Esophagus muscularis mucosa (tissue), 4 donors: Measurements from ENCODE around the gene LPAR3.

ENCODE experiments used
- EP300 ChIP-seq: sonication (generic); formaldehyde crosslinking; IDR thresholded peaks from one replicate; pipeline ENCODE4 v1.6.1; 2017; ENCODE audit warnings: antibody characterized with exemption
- POLR2A ChIP-seq: fragments of 450-650 bp; IDR thresholded peaks from one replicate; pipeline ENCODE4 v1.6.1; 2017; ENCODE audit warnings: antibody characterized with exemption, moderate library complexity, mild to moderate bottlenecking, low read depth
- TF ChIP-seq, protein P1 (sequence below), 3 experiments: fragments of 200-600 bp in 2 of 3; fragments of 450-650 bp in 1 of 3; sonication (generic) in 2 of 3; IDR thresholded peaks; one replicate each; pipeline ENCODE4 v1.5.1; 2017 to 2019; ENCODE audit warnings: antibody characterized with exemption in 3 of 3, mild to moderate bottlenecking in 2 of 3, moderate library complexity in 1 of 3

DNA sequence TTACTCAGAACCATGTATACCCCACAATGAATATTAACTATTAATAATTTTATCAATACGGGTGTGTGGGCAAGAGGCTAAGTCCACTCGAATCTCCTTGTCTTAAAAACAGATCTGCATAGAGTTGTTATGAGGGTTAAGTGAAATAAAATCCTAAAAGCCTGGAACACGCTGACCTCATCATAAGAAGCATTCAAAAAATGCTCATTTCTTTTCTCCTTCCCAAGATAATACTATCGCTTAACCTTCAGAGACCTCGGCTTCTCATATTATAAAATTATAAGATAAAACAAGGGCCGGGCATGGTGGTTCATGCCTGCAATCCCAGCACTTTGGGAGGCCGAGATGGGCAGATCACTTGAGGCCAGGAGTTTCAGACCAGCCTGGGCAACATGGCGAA is 35.1 kb downstream of the LPAR3 start:
- TF ChIP-seq, protein P1, sequence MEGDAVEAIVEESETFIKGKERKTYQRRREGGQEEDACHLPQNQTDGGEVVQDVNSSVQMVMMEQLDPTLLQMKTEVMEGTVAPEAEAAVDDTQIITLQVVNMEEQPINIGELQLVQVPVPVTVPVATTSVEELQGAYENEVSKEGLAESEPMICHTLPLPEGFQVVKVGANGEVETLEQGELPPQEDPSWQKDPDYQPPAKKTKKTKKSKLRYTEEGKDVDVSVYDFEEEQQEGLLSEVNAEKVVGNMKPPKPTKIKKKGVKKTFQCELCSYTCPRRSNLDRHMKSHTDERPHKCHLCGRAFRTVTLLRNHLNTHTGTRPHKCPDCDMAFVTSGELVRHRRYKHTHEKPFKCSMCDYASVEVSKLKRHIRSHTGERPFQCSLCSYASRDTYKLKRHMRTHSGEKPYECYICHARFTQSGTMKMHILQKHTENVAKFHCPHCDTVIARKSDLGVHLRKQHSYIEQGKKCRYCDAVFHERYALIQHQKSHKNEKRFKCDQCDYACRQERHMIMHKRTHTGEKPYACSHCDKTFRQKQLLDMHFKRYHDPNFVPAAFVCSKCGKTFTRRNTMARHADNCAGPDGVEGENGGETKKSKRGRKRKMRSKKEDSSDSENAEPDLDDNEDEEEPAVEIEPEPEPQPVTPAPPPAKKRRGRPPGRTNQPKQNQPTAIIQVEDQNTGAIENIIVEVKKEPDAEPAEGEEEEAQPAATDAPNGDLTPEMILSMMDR (IDR thresholded peaks at IDR 0.05) = no peak
- TF ChIP-seq POLR2A = no peak
- TF ChIP-seq EP300 = no peak
